Choroid plexus epithelial cell (primary cell): ENCODE results near the gene FKBP1A.

Experiments used
- DNase-seq: peaks from one replicate; pipeline ENCODE4 v3.0.0-alpha.2; 2010; ENCODE audit warnings: low read depth
- H3K4me3 ChIP-seq: 2 replicates; pipeline ENCODE4 v1.5.1; 2011; ENCODE audit warnings: low read depth, mild to moderate bottlenecking, control low read depth, low read length, moderate library complexity
- TF ChIP-seq, protein P1 (sequence below): conservative IDR thresholded peaks from 2 replicates; pipeline ENCODE4 v1.5.1; 2011; ENCODE audit warnings: low read depth, mild to moderate bottlenecking, control low read depth, inconsistent platforms, low read length, moderate library complexity

FKBP1A gene

DNA sequence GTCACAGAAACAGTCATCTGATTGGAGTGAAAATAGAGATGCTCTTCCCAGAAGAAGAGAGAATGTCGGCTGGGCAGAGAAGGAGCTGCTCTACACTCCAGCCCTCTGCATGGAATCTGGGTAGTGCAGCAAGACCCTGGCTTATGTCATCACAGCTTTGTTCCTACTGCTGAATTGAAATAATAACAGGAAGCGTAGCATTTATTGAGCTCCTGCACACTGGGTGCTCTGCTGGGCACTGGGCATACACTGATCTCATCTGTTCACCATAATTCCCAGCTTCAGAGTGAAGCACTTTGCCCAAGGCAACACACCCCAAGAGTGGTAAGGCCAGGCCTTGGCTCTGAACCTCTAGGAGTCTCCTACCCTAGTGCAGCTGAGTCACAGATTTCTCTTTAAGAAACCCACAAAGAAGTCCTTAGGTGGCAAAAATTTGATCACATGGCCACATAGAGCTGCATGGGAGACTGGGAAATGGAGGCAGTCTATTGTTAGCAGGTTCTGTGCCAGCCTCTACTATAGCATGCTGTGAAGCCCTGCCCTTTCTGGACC is 60.0 kb downstream of the FKBP1A start:
- no peak overlapping the region for H3K4me3 ChIP-seq
- DNase-seq, result no peak
- TF ChIP-seq, protein P1, sequence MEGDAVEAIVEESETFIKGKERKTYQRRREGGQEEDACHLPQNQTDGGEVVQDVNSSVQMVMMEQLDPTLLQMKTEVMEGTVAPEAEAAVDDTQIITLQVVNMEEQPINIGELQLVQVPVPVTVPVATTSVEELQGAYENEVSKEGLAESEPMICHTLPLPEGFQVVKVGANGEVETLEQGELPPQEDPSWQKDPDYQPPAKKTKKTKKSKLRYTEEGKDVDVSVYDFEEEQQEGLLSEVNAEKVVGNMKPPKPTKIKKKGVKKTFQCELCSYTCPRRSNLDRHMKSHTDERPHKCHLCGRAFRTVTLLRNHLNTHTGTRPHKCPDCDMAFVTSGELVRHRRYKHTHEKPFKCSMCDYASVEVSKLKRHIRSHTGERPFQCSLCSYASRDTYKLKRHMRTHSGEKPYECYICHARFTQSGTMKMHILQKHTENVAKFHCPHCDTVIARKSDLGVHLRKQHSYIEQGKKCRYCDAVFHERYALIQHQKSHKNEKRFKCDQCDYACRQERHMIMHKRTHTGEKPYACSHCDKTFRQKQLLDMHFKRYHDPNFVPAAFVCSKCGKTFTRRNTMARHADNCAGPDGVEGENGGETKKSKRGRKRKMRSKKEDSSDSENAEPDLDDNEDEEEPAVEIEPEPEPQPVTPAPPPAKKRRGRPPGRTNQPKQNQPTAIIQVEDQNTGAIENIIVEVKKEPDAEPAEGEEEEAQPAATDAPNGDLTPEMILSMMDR, result no peak

DNA sequence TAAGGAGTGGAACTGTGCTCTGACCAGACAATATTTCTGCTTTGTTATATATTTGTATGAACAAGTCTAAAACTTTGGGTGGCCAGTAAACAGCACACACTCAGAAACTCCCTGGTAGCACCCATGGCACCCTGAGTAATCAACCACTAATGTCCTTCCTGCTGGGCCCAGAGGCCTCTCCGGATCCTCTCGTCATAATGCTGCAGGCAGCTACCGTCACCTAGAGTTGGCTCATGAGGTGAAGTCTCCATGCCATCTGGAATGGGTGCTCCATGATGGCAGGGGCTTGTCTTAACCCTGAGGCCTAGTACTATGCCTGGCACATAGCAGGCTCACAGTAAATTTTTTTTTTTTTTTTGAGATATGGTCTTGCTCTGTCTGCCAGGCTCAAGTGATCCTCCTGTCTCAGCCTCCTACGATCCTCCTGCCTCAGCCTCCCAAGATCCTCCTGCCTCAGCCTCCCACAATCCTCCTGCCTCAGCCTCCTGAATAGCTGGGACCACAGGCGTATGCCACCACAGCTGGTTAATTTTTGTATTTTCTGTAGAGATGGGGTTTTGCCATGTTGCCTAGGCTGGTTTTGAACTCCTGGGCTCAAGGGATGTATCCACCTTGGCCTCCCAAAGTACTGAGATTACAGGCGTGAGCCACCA is 60.9 kb downstream of the FKBP1A start:
- TF ChIP-seq, protein P1, result no peak
- H3K4me3 ChIP-seq, result no peak overlapping the region
- DNase-seq, result no peak

- DNase-seq, result no peak
- H3K4me3 ChIP-seq, result no peak overlapping the region
- TF ChIP-seq, protein P1, result no peak
Observed at GRCh38 chr20:1331101-1331500, 61.8 kb downstream of the FKBP1A start.

DNA sequence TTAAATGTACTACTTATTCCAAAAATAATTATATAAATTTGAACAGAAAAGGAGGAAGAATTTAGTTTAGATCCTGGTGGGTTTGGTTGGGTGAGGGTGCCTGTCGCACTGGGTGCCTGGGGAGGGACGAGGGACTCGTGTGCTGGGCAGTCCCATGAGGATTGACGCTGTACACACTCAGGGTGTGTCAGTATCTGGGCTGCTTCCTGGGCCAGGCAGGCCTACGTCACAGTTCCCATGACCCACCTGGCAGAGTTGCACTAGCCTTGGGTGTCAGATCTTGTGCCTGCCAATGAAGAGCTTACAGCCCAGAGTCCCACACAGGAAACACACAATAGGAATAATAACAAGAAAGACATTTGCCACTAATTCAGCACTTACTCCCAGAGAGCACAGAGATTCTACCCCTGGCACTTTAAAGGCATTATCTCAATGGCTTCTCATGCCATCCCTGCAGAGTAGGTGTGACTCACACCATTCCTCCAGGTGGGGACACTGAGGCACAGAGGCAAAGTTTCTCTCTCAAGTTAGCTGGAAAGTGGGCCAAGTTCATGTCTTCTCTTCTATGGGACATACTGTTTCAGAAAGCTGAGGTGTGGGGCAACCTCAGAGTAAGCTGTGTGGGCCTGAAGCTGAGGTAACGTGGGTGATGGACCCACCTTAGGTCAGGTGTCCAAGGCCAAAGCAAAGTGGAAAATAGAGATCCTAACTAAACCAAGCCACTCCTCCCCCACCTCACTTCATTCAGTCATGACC is 62.6 kb downstream of the FKBP1A start:
- peak; percentile 29 for DNase-seq
- TF ChIP-seq, protein P1, result no peak
- H3K4me3 ChIP-seq, result no peak overlapping the region

- no peak within 1 kb of the TSS for H3K4me3 ChIP-seq
- TF ChIP-seq, protein P1, result no peak
- no peak for DNase-seq
Observed at GRCh38 chr20:1328680-1329330, 64.0 kb downstream of the FKBP1A start, which contains the start of gene SDCBP2. SDCBP2 (minus strand) TSS chr20:1329139; CDS start chr20:1320416, 8,723 bp downstream.

- no peak overlapping the region for H3K4me3 ChIP-seq
- TF ChIP-seq, protein P1, result no peak
- no peak for DNase-seq
Observed at GRCh38 chr20:1327827-1328679, 64.8 kb downstream of the FKBP1A start.
